ENCODE measurements around the gene POC1B.

DNA sequence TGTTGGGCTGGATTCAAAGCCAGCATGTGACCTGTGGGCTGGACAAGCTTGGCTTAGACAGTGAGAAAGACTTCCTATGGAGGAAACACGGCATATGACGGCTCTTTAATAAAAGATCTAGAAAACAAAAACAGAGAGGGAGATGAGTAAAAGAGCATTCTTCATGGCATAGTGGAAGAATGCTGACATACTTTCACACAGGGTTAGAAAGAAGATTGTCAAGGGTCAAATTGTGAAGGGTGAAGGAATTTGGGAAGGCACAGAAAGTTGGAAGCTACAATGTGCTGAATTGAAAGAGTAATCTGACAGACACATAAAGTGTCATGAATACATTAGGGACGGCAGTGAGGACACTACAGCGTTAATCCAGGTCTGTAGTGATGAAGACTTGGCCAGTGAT, 64.7 kb downstream of the POC1B start:
- no peak for TF ChIP-seq EZH2 (IDR thresholded peaks at IDR 0.05; ENCODE audit: low read length)
- TF ChIP-seq, protein P1, sequence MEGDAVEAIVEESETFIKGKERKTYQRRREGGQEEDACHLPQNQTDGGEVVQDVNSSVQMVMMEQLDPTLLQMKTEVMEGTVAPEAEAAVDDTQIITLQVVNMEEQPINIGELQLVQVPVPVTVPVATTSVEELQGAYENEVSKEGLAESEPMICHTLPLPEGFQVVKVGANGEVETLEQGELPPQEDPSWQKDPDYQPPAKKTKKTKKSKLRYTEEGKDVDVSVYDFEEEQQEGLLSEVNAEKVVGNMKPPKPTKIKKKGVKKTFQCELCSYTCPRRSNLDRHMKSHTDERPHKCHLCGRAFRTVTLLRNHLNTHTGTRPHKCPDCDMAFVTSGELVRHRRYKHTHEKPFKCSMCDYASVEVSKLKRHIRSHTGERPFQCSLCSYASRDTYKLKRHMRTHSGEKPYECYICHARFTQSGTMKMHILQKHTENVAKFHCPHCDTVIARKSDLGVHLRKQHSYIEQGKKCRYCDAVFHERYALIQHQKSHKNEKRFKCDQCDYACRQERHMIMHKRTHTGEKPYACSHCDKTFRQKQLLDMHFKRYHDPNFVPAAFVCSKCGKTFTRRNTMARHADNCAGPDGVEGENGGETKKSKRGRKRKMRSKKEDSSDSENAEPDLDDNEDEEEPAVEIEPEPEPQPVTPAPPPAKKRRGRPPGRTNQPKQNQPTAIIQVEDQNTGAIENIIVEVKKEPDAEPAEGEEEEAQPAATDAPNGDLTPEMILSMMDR (optimal IDR thresholded peaks at IDR 0.05 in 1 of 3, IDR thresholded peaks at IDR 0.05 in 1 of 3, conservative IDR thresholded peaks at IDR 0.05 in 1 of 3; ENCODE audit: extremely low read depth in 1 of 3, insufficient read depth in 2 of 3, low read length in 3 of 3) = no peak

Measured in keratinocyte (primary cell).